PC-9 (cell line): ENCODE results near the gene RIMS1.

Experiments
- EZH2 ChIP-seq: fragments of 200-600 bp; sonication (generic); IDR thresholded peaks from 2 replicates; pipeline ENCODE4 v1.8.0; 2017; ENCODE audit warnings: antibody characterized with exemption, low read depth
- TF ChIP-seq, protein P1 (sequence below): fragments of 200-600 bp; sonication (generic); conservative IDR thresholded peaks from 2 replicates; pipeline ENCODE4 v1.6.1; 2017; ENCODE audit warnings: mixed run types, antibody characterized with exemption, mild to moderate bottlenecking, moderate library complexity

GRCh38 chr6:72132851-72133250 lies 246.5 kb downstream of the RIMS1 start:
- TF ChIP-seq, protein P1, sequence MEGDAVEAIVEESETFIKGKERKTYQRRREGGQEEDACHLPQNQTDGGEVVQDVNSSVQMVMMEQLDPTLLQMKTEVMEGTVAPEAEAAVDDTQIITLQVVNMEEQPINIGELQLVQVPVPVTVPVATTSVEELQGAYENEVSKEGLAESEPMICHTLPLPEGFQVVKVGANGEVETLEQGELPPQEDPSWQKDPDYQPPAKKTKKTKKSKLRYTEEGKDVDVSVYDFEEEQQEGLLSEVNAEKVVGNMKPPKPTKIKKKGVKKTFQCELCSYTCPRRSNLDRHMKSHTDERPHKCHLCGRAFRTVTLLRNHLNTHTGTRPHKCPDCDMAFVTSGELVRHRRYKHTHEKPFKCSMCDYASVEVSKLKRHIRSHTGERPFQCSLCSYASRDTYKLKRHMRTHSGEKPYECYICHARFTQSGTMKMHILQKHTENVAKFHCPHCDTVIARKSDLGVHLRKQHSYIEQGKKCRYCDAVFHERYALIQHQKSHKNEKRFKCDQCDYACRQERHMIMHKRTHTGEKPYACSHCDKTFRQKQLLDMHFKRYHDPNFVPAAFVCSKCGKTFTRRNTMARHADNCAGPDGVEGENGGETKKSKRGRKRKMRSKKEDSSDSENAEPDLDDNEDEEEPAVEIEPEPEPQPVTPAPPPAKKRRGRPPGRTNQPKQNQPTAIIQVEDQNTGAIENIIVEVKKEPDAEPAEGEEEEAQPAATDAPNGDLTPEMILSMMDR: no peak
- no peak for TF ChIP-seq EZH2
